HFFc6 (cell line): Measurements from ENCODE around the gene LAYN. TPM values are rescaled to one million over a fixed set of nuclear protein-coding genes. Genes with fewer than 3 reads are reported as not detected.

ENCODE experiments used
- DNase-seq: peaks from one replicate; pipeline ENCODE4 v3.0.0-alpha.2; 2018
- H3K27ac Mint-ChIP-seq: 2 replicates; pipeline ENCODE4 v1.8.0; 2020; ENCODE audit warnings: mild to moderate bottlenecking, mixed read lengths
- H3K27me3 Mint-ChIP-seq: 2 replicates; pipeline ENCODE4 v1.8.0; 2021; ENCODE audit warnings: mild to moderate bottlenecking, moderate library complexity, mixed read lengths; ENCODE audit not compliant: insufficient read depth
- H3K36me3 Mint-ChIP-seq: 2 replicates; pipeline ENCODE4 v1.8.0; 2021; ENCODE audit warnings: low read depth, mixed read lengths
- H3K4me1 Mint-ChIP-seq: 2 replicates; pipeline ENCODE4 v1.8.0; 2020; ENCODE audit warnings: low read depth, mixed read lengths
- H3K4me3 Mint-ChIP-seq: 2 replicates; pipeline ENCODE4 v1.8.0; 2020; ENCODE audit warnings: mild to moderate bottlenecking, moderate library complexity, mixed read lengths
- H3K9me3 Mint-ChIP-seq: 2 replicates; pipeline ENCODE4 v1.8.0; 2020; ENCODE audit warnings: mild to moderate bottlenecking, mixed read lengths
- CTCF ChIP-seq: fragments of 200-600 bp; sonication (generic); IDR thresholded peaks from 2 replicates; pipeline ENCODE4 v1.5.0; 2021; ENCODE audit warnings: antibody characterized with exemption, mild to moderate bottlenecking
- total RNA-seq, 6 experiments: library from RNA; stranded (reverse); fragmentation: NEBNext Ultra II Directional; extraction: Animal tissue kit (Norgen Biotek cat#: 25700); gene quantifications; 2 replicates in 1 of 6; 3 replicates in 5 of 6; pipeline ENCODE4 v1.2.3, GENCODE V29; 2021

The LAYN gene
- total RNA-seq, 6 experiments from 2014 or later: 79.1 to 148 (median 132) TPM

- no peak overlapping the region for H3K4me3 Mint-ChIP-seq
- no peak for DNase-seq
- H3K9me3 Mint-ChIP-seq: no peaks in the 10 kb centered on the region
- H3K27ac Mint-ChIP-seq: peak overlapping the region; percentile 77; the same call in 1 of the 2 replicates
- no peaks in the 10 kb centered on the region; the same call in 1 of the 2 replicates for H3K27me3 Mint-ChIP-seq
- no peak for TF ChIP-seq CTCF
- peaks cover 84% of the 10 kb centered on the region for H3K36me3 Mint-ChIP-seq
- H3K4me1 Mint-ChIP-seq: peaks cover 37% of the 10 kb centered on the region
These were observed 8.0 kb downstream of the LAYN start for GRCh38 chr11:111548525-111548924.

GRCh38 chr11:111549196-111549868, 8.8 kb downstream of the LAYN start:
- H3K36me3 Mint-ChIP-seq: peaks cover 82% of the 10 kb centered on the region
- peak; percentile 52 for DNase-seq
- peaks cover 37% of the 10 kb centered on the region for H3K4me1 Mint-ChIP-seq
- peak overlapping the region; percentile 77 for H3K27ac Mint-ChIP-seq
- H3K9me3 Mint-ChIP-seq: no peaks in the 10 kb centered on the region
- no peak overlapping the region for H3K4me3 Mint-ChIP-seq
- no peak for TF ChIP-seq CTCF
- H3K27me3 Mint-ChIP-seq: no peaks in the 10 kb centered on the region; the same call in 1 of the 2 replicates

- no peak for DNase-seq
- H3K27ac Mint-ChIP-seq: peak overlapping the region; percentile 77
- no peak overlapping the region for H3K4me3 Mint-ChIP-seq
- TF ChIP-seq CTCF: no peak
- peaks cover 42% of the 10 kb centered on the region for H3K4me1 Mint-ChIP-seq
- peaks cover 80% of the 10 kb centered on the region for H3K36me3 Mint-ChIP-seq
- H3K9me3 Mint-ChIP-seq: peaks cover 2% of the 10 kb centered on the region; the same call in 1 of the 2 replicates
- no peaks in the 10 kb centered on the region; the same call in 1 of the 2 replicates for H3K27me3 Mint-ChIP-seq
These were observed 9.3 kb downstream of the LAYN start for GRCh38 chr11:111549869-111550203.

- no peak overlapping the region for H3K4me3 Mint-ChIP-seq
- peaks cover 46% of the 10 kb centered on the region for H3K4me1 Mint-ChIP-seq
- H3K9me3 Mint-ChIP-seq: peaks cover 7% of the 10 kb centered on the region
- no peak for TF ChIP-seq CTCF
- H3K36me3 Mint-ChIP-seq: peaks cover 80% of the 10 kb centered on the region
- DNase-seq: no peak
- no peak overlapping the region for H3K27ac Mint-ChIP-seq
- H3K27me3 Mint-ChIP-seq: no peaks in the 10 kb centered on the region; the same call in 1 of the 2 replicates
These were observed 9.7 kb downstream of the LAYN start for GRCh38 chr11:111550258-111550657.

GRCh38 chr11:111554532-111554931, 14.0 kb downstream of the LAYN start:
- H3K4me1 Mint-ChIP-seq: peaks cover 66% of the 10 kb centered on the region
- peaks cover 63% of the 10 kb centered on the region for H3K36me3 Mint-ChIP-seq
- no peak overlapping the region; the same call in 1 of the 2 replicates for H3K4me3 Mint-ChIP-seq
- no peak for DNase-seq
- peak overlapping the region; percentile 98 for H3K27ac Mint-ChIP-seq
- H3K27me3 Mint-ChIP-seq: peaks cover 4% of the 10 kb centered on the region
- TF ChIP-seq CTCF: no peak
- H3K9me3 Mint-ChIP-seq: peaks cover 19% of the 10 kb centered on the region
